GM12892 (cell line): ENCODE data around the gene ZPLD1.

Experiments
- POLR2A ChIP-seq: IDR thresholded peaks from 2 replicates; pipeline ENCODE4 v1.6.1; 2011; ENCODE audit warnings: low read depth, low read length, control low read depth
- POLR2AphosphoS5 ChIP-seq: IDR thresholded peaks from 2 replicates; pipeline ENCODE4 v1.6.1; 2011; ENCODE audit warnings: low read depth, low read length, control low read depth
- TAF1 ChIP-seq: IDR thresholded peaks from 2 replicates; pipeline ENCODE4 v1.6.1; 2011; ENCODE audit warnings: low read depth, mild to moderate bottlenecking, control low read depth, low read length, borderline replicate concordance

DNA sequence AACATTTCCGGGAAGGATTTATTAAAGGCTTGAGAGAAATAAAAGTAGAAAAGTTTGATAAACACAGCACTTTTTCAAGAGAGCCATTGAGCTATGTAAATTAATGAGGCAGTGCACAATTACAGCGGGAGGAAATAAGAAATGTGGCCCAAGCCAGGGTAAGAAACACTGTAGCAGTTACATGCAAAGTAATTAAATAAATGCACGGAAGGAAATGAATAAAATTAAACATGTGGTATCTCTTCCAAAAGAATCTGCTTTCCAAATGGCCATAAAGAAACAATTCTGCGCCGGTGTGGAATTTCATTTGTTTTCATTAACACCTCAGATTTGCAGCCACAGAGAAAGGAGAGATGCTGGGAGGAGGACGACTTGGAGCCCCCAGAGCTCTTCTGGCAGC, 35.3 kb downstream of the ZPLD1 start:
- TF ChIP-seq TAF1: no peak
- TF ChIP-seq POLR2A: no peak
- no peak for TF ChIP-seq POLR2AphosphoS5
